NCI-H1930 (cell line): ENCODE measurements around the gene OGFR.
A peak's percentile ranks its signal among the peaks of the same experiment; 100 is the strongest.

Experiments
- DNase-seq, 2 experiments: peaks; one replicate each; lab custom pipeline; 2025; lab: John Stamatoyannopoulos, UW

Gene OGFR

GRCh38 chr20:62804627-62805154 lies at the start of gene OGFR:
Gene OGFR (plus strand): TSS chr20:62804835. CDS start chr20:62804860, 25 bp downstream.
- DNase-seq, result peak in 1 of 2 experiments; percentile 68

- DNase-seq, result no peak
Observed at GRCh38 chr20:62754991-62755356, 49.7 kb upstream of the OGFR start.

GRCh38 chr20:62755817-62756724 lies 48.6 kb upstream of the OGFR start:
- DNase-seq, result no peak

- no peak for DNase-seq
Observed at GRCh38 chr20:62758226-62758912, 46.3 kb upstream of the OGFR start.

GRCh38 chr20:62759981-62760431 lies 44.6 kb upstream of the OGFR start:
- DNase-seq, result no peak

- DNase-seq, result no peak
Observed at GRCh38 chr20:62760471-62760855, 44.2 kb upstream of the OGFR start.

GRCh38 chr20:62760856-62761758 lies 43.5 kb upstream of the OGFR start:
- no peak for DNase-seq

GRCh38 chr20:62761759-62762131 lies 42.9 kb upstream of the OGFR start:
- no peak for DNase-seq

GRCh38 chr20:62762376-62762775 lies 42.3 kb upstream of the OGFR start:
- DNase-seq, result no peak

- DNase-seq, result no peak
Observed at GRCh38 chr20:62762801-62763368, 41.8 kb upstream of the OGFR start.

- DNase-seq, result no peak
Observed at GRCh38 chr20:62763404-62763803, 41.2 kb upstream of the OGFR start.

GRCh38 chr20:62764156-62764935 lies 40.3 kb upstream of the OGFR start:
- DNase-seq, result no peak

GRCh38 chr20:62765021-62765420 lies 39.6 kb upstream of the OGFR start:
- DNase-seq, result no peak

- DNase-seq, result no peak
Observed at GRCh38 chr20:62765432-62766070, 39.1 kb upstream of the OGFR start.

- DNase-seq, result no peak
Observed at GRCh38 chr20:62766071-62766450, 38.6 kb upstream of the OGFR start.

- no peak for DNase-seq
Observed at GRCh38 chr20:62766716-62767115, 37.9 kb upstream of the OGFR start.

GRCh38 chr20:62768234-62768546 lies 36.4 kb upstream of the OGFR start:
- no peak for DNase-seq

- DNase-seq, result no peak
Observed at GRCh38 chr20:62768551-62769287, 35.9 kb upstream of the OGFR start.

- DNase-seq, result no peak
Observed at GRCh38 chr20:62769346-62770071, 35.1 kb upstream of the OGFR start.
